Keratinocyte (primary cell): ENCODE results near the gene ATF7.

Source experiments
- CTCF ChIP-seq, 3 experiments: IDR thresholded peaks in 1 of 3; conservative IDR thresholded peaks in 1 of 3; optimal IDR thresholded peaks in 1 of 3; 2 replicates in 2 of 3; 3 replicates in 1 of 3; pipeline versions ENCODE3 to v1.5.1; 2011; ENCODE audit warnings: low read length in 3 of 3, mild to moderate bottlenecking in 3 of 3, moderate library complexity in 2 of 3, control low read depth in 1 of 3, inconsistent platforms in 1 of 3; ENCODE audit not compliant: insufficient read depth in 2 of 3; ENCODE audit errors: extremely low read depth in 1 of 3
- EZH2 ChIP-seq: IDR thresholded peaks from one replicate; pipeline ENCODE4 v1.6.1; 2012; ENCODE audit warnings: inconsistent platforms, mild to moderate bottlenecking, low read length, moderate library complexity

- no peak for TF ChIP-seq EZH2
- TF ChIP-seq CTCF (optimal IDR thresholded peaks at IDR 0.05 in 1 of 3, IDR thresholded peaks at IDR 0.05 in 1 of 3, conservative IDR thresholded peaks at IDR 0.05 in 1 of 3; ENCODE audit: extremely low read depth in 1 of 3, insufficient read depth in 2 of 3, low read length in 3 of 3) = no peak
Observed at GRCh38 chr12:53462935-53463334, 163.2 kb downstream of the ATF7 start.
